T follicular helper cell (primary cell): ENCODE results near the gene BRD1.

ENCODE experiments used
- DNase-seq: peaks from one replicate; pipeline ENCODE4 v3.0.0-alpha.2; 2020; ENCODE audit warnings: low read depth
- total RNA-seq, 2 experiments: gene quantifications; one replicate each; lab custom pipeline; 2026; lab: John Stamatoyannopoulos, UW

The BRD1 gene
- 96.6 to 231 reads per million in 2 experiments for total RNA-seq

- no peak for DNase-seq
Observed at GRCh38 chr22:49827853-49828598, at the start of gene BRD1. BRD1 (minus strand) TSS chr22:49827873; CDS start chr22:49824317, 3,556 bp downstream.

GRCh38 chr22:49873228-49873940 is 45.7 kb upstream of the BRD1 start:
- no peak for DNase-seq

GRCh38 chr22:49872347-49872746 is 44.7 kb upstream of the BRD1 start:
- DNase-seq = no peak

- DNase-seq = no peak
Observed at GRCh38 chr22:49871482-49871881, 43.8 kb upstream of the BRD1 start.

- no peak for DNase-seq
Observed at GRCh38 chr22:49869845-49870712, 42.4 kb upstream of the BRD1 start.

GRCh38 chr22:49869086-49869830 is 41.6 kb upstream of the BRD1 start:
- no peak for DNase-seq

GRCh38 chr22:49867303-49868265 is 39.9 kb upstream of the BRD1 start:
- DNase-seq = no peak

GRCh38 chr22:49866646-49867045 is 39.0 kb upstream of the BRD1 start:
- no peak for DNase-seq

- DNase-seq = no peak
Observed at GRCh38 chr22:49866134-49866533, 38.5 kb upstream of the BRD1 start.

GRCh38 chr22:49865156-49865555 is 37.5 kb upstream of the BRD1 start:
- DNase-seq = no peak

- DNase-seq = no peak
Observed at GRCh38 chr22:49863931-49864330, 36.3 kb upstream of the BRD1 start.

GRCh38 chr22:49862496-49862776 is 34.8 kb upstream of the BRD1 start:
- DNase-seq = no peak

- DNase-seq = no peak
Observed at GRCh38 chr22:49861642-49862495, 34.2 kb upstream of the BRD1 start.

GRCh38 chr22:49858827-49859226 is 31.2 kb upstream of the BRD1 start:
- no peak for DNase-seq

GRCh38 chr22:49856766-49857618 is 29.3 kb upstream of the BRD1 start:
- no peak for DNase-seq

GRCh38 chr22:49856343-49856742 is 28.7 kb upstream of the BRD1 start:
- no peak for DNase-seq

GRCh38 chr22:49855251-49855911 is 27.7 kb upstream of the BRD1 start:
- no peak for DNase-seq
